Stimulated activated naive CD8-positive, alpha-beta T cell treated with anti-CD3 and anti-CD28 coated beads, Interleukin-15, Interleukin-2, amounts not matched to agents 100 U/mL and 50 U/mL, for 24 hours (primary cell): ENCODE measurements around the gene SLC30A4.
A peak's percentile ranks its signal among the peaks of the same experiment; 100 is the strongest.
"Not testable (repeated sequence)": the region's sequence is repeated elsewhere in the genome, so short reads cannot be mapped to it uniquely, and the experiment has no call there.

ENCODE experiments used
- ATAC-seq: fragments of 150-1000 bp; cut with Tn5 transposase; one replicate; pipeline ENCODE4 v1.10.0; 2021
- DNase-seq: peaks from one replicate; pipeline ENCODE4 v3.0.0; 2021

The SLC30A4 gene

DNA sequence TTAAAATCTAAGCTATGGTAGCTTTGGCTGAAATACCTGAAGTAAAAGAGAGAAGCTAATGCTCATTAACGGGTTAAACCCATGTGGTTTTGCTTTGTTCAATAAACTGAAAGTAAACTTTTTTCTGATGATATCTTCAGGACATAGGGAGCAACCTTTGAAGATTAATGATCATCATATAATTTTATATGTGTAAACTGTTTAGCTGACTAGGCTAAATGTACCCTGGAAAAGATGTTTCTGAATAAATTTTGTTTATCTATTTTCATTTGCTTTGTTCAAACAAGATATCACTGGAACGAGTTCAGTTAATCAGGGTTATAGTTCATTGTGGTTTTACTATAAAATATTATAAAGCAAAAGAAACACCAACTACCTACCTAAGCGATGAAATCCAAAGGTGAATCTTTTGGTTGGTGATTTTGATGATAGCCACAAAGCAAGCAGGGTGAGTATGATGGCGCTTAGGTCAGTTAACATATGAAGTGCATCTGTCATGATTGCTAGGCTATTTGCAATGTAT lies 11.7 kb downstream of the SLC30A4 start:
- no peak for ATAC-seq
- DNase-seq: no peak

DNA sequence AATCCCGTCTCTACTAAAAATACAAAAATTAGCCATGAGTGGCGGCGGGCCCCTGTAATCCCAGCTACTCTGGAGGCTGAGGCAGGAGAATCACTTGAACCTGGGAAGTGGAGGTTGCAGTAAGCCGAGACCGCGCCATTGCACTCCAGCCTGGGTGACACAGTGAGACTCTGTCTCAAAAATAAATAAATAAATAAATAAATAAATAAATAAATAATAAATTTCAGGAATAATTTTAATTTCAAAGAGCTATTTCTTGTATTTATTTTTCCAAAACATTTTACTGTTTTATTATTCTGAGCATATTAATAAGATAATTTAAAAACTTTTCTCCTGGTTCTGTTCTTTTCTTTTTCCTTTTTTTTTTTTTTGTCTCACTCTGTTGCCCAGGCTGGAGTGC lies 15.4 kb downstream of the SLC30A4 start:
- not testable (repeated sequence) for DNase-seq, ATAC-seq

GRCh38 chr15:45499426-45499825 lies 23.1 kb downstream of the SLC30A4 start:
- ATAC-seq (no peak), DNase-seq (no peak)

- DNase-seq (no peak), ATAC-seq (no peak)
These were observed 23.9 kb downstream of the SLC30A4 start for GRCh38 chr15:45498701-45499100.

GRCh38 chr15:45497261-45497660 lies 25.3 kb downstream of the SLC30A4 start:
- no peak for ATAC-seq
- DNase-seq: no peak

GRCh38 chr15:45496658-45497057 lies 25.9 kb downstream of the SLC30A4 start:
- ATAC-seq: no peak
- no peak for DNase-seq

DNA sequence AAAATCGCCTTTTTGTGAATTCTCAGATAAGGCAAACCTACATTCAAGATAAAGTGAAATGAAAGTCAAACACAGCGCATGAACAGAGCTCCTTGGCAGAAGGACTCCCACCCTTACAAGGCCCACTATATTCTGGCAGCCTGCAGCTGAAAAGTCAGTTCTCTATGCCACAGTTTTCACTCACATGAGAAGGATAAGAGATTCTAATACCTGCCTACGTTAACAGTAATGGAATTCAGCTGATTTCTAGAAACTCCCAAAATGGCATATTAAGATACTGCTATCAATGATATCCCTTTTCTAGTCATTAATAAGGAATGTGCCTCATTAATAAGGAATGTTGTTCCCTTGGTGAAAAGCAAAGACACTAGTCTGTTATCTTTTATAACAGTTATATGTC lies 27.0 kb downstream of the SLC30A4 start:
- ATAC-seq (no peak), DNase-seq (no peak)

GRCh38 chr15:45489690-45490238 lies 32.8 kb downstream of the SLC30A4 start:
- no peak for ATAC-seq
- DNase-seq: no peak

DNA sequence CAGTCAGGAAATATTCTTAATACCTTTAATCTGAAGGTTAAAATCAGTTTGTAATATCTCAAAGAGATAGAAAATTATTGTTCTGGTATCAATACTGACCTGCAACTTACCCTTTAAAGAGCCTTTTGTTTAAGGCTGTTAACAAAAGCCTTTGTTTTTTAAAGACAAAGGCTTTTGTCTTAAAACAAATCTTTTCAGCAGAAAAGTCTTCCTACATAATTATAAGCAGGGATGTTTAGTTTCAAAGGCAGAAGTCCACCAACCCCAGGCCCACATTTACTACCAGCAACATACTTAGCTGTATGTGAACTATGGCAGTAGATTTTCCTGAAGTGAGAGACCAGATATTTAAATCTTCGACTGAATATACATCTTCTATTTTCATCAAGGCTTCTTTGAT lies 36.2 kb downstream of the SLC30A4 start:
- no peak for DNase-seq
- no peak for ATAC-seq

DNA sequence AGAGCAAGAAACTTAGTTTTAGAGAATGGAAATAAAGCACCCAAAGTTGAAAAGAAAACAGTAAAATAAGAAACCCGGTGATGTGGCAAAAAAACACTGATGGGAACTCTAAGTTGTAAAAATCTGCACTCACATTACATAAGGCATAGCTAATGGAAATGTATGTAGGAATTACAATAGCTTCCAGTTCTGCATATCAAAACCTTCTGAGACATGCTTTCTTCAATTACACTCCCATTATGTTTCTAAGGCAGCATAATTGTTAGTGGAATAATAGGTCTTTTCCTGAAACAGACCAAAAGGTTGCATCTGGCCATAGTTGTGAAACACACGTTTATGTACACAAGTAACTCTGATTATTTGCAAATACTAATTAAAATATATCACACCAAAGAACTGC lies 41.4 kb downstream of the SLC30A4 start:
- no peak for DNase-seq
- no peak for ATAC-seq

GRCh38 chr15:45476410-45476809 lies 46.1 kb downstream of the SLC30A4 start:
- no peak for ATAC-seq
- DNase-seq: no peak

DNA sequence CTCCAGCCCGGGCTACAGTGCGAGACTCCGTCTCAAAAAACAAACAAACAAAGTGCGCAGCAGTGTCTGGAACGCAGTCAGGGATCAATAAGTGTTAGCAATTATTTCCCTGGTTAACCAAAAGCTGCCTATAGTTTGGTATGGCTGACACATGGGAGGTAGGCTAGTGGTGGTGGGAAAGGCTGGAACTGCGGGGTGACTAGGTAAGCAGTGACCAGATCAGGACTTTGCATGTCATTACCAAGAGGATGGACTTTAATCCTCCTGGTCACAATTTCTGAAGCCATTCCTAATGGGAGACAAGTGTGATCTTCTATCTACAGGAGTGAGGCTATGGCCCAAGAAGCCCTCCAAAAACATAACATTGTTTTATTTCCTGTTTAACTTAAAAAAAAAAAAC lies 47.8 kb downstream of the SLC30A4 start:
- ATAC-seq: no peak
- no peak for DNase-seq

GRCh38 chr15:45473068-45473467 lies 49.5 kb downstream of the SLC30A4 start:
- DNase-seq: no peak
- no peak for ATAC-seq

- no peak for ATAC-seq
- DNase-seq: no peak
These were observed 51.4 kb downstream of the SLC30A4 start for GRCh38 chr15:45471151-45471550.

DNA sequence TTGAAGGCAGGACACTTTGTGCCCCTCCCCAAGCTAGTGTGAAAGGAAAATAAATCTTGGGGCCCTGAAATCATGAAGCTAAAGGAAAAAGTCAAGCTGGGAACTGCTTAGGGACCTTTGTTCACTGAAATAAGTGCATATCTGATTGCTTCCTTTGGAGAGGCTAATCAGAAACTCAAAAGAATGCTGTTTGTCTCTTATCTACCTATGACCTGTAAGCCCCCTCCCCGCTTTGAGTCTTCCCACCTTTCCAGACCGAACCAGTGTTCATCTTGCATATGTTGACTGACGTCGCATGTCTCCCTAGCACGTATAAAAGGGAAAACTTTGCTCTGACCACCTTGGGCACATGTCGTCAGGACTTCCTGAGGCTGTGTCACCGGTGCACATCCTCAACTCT lies 53.1 kb downstream of the SLC30A4 start:
- no peak for ATAC-seq
- no peak for DNase-seq

- DNase-seq: no peak
- ATAC-seq: no peak
These were observed 53.5 kb downstream of the SLC30A4 start for GRCh38 chr15:45469027-45469426.

DNA sequence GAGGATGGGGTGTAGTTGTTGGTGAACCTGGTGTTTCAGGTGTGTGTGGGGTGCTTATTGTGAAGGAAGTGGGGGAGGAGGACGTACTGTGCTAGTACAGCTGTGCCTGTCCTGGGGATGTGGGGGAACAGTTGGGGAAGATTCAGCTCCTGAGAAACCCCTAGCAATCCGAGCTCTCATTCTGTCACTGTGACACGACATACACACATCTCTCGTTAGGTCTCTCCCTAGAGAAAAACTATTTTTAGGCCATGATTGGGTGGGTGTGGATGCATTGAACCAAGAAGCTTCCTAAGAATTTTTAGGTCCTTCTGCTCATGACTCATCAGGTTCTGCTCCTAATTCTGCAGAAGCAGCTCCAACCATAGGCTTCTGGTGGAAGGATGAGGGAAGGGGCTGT lies 54.3 kb downstream of the SLC30A4 start:
- ATAC-seq: no peak
- no peak for DNase-seq

GRCh38 chr15:45458746-45459403 lies 63.7 kb downstream of the SLC30A4 start:
- no peak for ATAC-seq
- DNase-seq: peak; percentile 87

DNA sequence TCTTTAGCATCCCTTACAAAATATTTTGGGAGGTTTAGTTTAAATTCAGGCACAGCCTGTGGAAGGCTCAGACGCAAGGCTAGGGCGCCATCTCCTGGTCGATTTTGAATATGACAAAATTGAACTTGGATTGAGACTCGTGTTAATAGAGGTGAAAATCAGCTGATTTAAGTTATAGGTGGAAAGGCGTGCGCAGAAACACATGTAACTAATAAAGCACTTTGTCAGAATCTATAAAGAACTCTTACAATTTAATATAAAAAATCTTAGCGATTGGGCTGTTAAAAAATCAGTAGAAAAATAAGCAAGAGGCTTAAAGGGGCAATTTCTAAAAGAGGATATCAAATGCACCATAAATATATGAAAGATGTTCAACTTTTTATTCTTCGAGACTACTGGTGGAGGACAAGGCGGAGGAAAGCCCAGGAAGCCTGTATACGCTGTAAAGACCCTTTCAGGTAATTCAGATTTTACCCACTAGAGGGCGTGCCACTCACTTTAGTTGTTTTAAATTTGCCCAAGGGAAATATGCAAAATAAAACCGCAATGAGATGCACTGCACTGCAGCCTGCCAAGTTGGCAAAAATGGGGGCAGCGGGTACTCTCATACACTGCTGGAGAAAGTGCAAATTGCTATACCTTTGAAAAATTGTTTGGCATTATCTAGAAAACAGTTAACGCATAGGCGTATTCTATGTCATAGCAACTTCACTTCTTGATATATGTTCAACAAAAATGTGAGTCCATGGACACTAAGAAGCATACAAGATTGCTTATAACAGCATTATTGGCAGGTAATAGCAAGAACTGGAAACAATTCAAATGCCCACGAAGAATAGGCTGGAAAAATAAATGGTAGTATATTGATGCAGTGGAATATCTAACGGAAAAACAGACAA lies 64.7 kb downstream of the SLC30A4 start:
- ATAC-seq: peak; percentile 54

DNA sequence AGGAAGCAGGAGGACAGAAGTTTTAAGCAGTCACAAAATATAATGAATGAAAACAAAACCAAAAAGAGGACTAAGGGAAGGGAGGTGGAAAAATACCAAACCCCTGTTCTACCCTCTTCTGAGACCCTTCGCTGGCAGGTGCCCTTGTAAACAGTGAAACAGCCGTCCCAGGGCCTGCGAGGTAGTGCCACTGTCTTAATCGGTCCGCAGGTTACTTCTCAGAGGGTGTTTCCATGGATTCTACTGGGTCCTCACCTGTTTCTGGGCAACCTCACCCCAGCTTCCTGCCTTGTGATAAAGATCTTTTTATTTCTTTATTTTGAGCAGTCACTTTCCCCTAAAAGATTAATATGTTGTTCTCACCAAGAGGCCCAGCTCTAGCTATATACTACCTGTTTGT lies 65.3 kb downstream of the SLC30A4 start:
- DNase-seq (no peak), ATAC-seq (no peak)

More for the DNA sequence above, 64.7 kb downstream of the SLC30A4 start:
- peak; percentile 82 for DNase-seq

DNA sequence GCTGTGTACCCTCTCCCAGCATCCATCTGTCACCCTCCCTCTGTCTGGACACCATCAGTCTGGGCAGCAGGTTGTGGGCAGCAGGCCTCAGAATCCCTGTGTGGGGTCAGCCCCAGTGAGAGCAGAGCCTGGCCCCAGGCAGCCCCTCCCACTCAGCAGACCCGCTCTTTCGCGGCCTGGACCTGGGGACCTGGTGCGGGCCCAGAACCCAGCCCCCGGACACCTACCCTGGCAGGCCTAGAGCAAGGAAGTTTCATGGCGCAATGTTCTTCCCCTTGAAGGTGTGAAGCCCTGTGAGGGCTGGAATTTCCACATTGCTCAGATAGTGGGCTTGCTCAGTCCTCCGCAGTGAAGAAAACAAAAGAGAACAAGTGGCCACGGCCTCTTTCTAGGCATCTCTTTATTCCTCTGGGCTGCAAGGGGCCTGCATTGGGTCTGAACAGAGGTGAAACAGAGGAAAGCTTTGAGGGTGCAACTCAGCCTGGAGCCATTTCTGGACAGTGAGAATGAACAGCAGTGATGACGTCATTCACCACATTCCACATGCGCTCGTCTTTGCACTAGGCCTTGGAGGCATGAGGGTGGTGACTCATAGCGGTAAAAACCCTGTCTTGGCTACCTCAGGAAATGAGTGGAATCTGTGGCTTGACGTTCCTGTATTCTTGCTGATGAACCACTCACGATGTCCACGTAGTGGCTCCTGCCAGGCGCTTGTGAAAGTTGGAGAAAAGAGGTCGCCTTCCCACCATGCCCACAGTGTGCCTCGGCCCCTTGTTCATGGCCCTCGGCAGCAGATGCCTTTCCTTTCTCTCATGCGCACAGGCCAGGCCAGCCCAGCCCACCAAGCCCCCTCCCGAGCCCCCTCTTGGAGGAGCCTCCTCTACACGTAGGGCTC lies 66.1 kb downstream of the SLC30A4 start:
- DNase-seq (peak; percentile 72), ATAC-seq (peak; percentile 64)

GRCh38 chr15:45454814-45455213 lies 67.7 kb downstream of the SLC30A4 start:
- peak; percentile 80 for DNase-seq
- peak; percentile 48 for ATAC-seq
